CD4-positive, alpha-beta T cell treated with Interleukin-17A for 1 hour (primary cell): ENCODE data around the gene ARHGAP20.

ENCODE experiments used
- DNase-seq: peaks from one replicate; pipeline ENCODE4 v3.0.0-alpha.2; 2020

Gene ARHGAP20

GRCh38 chr11:110599207-110599606 lies 113.0 kb downstream of the ARHGAP20 start:
- DNase-seq = no peak

DNA sequence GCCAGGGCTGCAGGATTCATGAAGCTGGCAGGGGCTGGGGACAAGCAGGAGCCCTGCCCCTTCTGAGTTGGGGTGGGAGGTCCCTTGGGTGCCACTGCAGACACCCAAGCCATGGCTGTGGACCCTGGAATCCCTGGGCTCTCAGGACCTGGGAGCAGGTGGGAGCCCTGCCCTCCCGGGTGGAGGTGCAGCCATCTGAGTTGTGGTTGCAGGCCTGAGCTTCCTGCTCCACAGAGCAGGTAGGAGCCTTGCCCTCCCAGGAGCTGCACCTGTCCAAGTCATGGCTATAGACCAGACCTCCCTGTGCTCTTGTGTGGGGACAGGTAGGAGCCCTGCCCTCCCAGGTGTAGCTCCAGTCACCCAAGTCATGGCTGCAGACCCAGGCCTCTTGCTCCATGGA lies 113.5 kb downstream of the ARHGAP20 start:
- no peak for DNase-seq

DNA sequence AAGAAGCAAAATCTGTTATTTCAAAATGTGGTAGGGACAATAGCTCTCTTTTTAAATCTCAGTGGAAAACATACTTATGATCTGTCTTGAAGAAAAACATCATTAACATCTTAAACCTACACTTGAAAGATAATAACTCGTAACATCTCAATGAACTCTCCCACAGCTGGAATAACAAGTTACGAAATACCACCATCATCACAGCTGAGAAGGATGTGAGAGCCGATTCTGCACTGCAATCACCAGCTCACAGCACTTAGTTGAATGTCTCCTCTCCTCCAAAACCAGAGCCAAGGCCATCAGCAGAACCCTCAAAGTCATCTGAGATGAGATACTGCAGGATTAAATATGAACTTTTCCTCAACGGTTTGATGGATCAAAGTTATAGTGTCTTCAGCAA lies 124.3 kb downstream of the ARHGAP20 start:
- no peak for DNase-seq

GRCh38 chr11:110587129-110587528 lies 125.1 kb downstream of the ARHGAP20 start:
- no peak for DNase-seq

DNA sequence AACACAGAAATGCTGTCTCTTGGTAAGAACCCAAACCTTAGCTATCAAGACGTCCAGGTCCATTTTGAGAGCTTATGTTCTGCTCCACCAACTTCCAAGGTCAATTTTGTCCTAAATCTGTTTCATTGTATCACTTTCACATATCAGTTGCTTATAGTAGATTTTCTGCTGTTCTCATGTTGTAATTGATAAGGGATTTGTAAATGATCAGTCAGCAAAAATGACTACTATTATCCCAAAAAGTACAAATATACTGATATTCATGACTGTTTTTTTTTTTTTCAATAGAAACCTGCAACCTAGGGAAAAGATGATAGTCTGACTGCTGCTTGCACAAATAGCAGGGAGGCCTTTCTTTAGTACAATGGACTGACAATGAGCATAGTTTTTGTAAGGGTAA lies 128.1 kb downstream of the ARHGAP20 start:
- no peak for DNase-seq

DNA sequence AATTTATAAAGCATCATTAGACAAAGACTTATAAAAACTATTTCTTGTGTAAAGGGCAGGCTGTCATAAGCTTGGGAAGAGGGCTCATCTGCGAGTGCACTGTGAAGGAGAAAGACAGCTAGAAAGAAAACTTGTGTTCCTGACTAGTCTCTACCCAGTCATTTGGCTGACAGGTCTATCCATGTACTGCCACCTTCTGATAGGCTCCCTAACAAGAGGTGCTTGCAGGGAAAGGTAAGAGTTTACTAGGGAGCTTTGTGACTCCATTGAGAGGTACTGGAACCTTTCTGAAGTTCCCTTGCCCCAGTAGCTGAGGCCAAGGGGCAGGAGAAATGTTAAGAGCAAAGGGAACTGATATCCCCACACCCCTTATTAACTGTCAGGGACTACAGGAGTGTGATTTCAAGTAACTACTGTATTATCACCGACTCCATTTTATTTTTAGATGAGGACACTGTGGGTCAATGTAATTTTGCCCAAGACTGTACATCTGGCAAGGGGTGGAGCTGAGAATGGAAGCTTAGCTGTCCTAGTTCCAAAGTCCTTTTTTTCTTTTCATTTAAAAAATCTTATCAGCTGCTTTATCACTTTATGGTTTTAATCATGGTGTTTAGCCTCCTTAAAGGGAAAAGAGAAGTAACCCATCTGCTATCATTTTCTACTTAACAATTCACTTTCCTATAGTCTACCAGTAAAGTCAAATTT lies 129.4 kb downstream of the ARHGAP20 start:
- no peak for DNase-seq

GRCh38 chr11:110580571-110580970 lies 131.7 kb downstream of the ARHGAP20 start:
- no peak for DNase-seq

DNA sequence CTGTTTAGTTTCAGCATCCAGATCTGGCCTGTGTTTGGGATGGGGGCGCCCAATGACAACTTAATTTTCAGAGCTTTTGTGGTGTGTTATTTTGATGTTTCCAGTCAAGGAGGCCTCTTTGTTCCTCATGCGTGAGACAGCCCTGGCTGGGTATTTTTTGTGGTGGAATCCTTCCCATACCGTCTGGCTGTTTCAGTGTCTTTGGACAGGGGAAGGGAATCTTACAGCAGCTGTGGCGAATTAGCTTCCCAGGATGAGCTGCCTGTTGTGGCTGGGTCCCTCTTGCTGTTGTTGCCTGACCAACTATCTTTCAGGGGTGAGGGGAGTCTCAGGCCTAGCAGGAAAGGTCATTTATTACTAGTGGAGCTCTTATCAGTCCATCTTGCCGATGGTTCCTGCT lies 138.8 kb downstream of the ARHGAP20 start:
- no peak for DNase-seq

DNA sequence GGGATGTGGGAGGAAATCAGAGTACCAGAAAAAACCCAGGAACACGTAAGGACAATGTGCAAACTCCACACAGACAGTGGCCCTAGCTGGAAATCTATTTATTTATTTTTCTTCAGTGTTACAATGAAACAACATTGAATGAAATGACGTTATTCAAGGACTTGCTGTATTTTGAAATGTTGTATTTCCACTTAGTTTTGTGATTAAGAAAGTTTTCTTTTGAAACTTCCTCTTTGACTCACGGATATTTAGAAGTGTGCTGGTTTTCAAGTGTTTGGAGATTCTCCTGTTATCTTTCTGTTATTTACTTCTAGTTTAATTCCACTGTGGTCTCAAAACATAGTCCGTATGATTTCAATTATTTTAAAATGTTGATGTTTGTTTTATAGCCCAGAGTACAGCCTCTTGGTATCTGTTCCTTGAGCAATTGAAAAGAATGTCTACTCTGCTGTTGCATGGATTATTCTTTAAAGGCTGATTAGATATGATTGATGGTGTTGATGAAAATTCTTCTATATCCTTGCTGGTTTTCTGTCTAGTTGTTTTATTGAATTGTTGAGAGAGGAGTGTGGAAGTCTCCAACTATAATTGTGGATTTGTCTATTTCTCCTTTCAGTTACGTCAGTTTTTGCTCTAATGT lies 141.0 kb downstream of the ARHGAP20 start:
- no peak for DNase-seq

DNA sequence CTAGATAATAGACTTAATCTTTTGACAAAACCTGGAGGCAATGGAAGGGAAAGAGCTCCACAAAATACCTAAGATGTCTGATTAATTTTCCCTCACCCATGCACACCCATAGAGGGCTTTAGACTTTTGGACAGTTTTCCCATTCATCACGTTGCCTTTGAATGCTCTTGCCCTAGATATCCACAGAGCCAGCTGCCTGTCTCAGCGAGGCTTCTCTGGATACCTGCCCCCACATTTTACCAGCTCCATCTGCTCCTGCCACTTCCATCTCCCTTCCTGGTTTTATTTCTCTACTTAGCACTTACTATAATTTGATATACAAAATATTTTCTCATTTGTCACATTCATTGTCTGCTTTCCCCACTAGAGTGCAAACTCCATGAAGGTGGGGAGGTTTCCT lies 145.7 kb downstream of the ARHGAP20 start:
- no peak for DNase-seq

DNA sequence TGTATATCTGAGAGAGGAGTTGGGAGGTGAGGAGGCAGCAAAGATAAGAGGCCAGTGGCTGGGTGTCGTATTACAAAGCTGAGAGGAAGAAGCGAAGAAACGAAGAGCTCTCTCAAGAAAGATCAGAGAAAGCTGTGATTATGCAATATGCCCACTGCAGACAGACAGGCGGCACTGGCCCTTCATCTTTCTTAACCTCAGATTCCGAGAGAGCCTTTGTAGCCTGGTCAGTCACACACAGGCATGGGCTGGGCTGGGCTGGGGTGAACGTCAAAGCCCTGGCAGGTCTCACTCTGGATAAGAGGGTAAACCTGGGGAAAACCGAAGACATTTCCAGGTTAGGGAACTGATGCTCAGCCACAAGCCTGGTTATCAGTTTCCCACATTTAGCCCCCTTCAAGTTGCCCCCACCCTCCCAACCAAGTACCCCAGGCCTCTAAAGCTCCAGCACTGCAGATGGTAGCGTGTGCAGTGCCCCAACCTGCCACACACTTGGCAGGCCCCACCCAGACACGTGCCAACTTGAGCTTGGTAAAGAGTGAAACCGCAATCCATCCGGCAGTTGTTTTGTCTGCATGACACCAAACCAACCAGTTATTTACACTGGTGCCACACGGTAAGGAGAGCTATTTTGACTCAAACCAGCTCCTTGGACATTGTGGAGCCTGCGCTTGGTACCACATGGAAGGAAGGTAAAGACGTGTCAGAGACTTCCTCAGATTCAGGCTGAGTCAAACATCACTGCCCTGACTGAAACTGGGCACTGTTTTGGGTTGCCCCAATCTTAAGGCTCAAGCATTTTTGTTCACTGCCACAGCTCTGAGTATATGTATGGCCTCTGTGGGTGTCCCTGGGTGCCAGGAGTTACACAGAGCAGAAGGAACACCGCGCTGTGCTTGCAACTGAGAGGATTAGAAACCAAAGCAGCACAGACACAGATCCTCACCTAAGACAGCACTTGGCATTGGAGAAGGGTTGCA lies 146.6 kb downstream of the ARHGAP20 start:
- DNase-seq = peak; percentile 22

- DNase-seq = no peak
These were observed 147.4 kb downstream of the ARHGAP20 start for GRCh38 chr11:110564676-110565356.

DNA sequence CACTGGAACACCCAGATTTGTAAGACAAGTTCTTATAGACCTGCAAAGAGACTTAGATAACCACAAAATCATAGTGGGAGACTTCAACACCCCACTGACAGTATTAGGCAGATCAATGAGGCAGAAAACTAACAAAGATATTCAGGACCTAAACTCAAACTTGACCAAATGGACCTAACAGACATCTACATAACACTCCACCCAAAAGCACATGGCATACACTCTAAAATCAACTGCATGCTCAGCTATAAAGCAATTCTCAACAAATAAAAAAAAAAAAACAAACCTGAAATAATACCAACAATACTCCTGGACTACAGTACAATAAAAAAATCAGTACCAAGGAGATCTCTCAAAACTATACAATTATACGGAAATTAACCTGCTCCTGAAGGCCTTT lies 167.5 kb downstream of the ARHGAP20 start:
- DNase-seq = no peak

GRCh38 chr11:110538154-110538553 lies 174.1 kb downstream of the ARHGAP20 start:
- no peak for DNase-seq

GRCh38 chr11:110530900-110531741 lies 181.1 kb downstream of the ARHGAP20 start:
- DNase-seq = no peak

DNA sequence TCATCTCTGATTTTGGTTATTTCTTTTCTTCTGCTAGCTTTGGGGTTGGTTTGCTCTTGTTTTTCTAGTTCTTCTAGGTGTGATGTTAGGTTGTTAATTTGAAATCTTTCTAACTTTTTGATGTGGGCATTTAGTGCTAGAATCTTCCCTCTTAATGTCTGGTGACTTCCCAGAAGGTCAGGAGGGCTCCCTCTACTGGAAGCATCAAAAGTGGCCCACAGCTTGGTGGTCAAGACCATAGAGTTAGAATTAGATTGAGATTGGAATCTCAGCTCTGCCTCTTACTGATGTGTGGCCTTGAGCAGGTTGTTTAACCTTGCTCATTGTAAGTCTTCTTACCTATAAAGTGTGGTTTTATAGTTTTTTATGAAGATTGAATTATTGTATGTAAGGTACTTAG lies 183.2 kb downstream of the ARHGAP20 start:
- DNase-seq = peak; percentile 8

DNA sequence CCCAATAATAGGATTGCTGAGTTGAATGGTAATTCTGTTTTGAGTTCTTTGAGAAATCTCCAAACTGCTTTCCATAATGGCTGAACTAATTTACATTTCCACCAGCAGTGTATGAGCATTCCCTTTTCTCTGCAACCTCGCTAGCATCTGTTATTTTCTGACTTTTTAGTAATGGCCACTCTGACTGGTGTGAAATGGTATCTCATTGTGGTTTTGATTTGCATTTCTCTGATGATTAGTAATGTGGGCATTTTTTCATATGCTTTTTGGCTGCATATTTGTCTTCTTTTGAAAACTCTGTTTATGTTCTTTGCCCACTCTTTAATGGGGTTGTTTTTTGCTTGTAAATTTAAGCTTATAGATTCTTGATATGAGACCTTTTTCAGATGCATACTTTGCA lies 185.1 kb downstream of the ARHGAP20 start:
- DNase-seq = no peak
